ENCODE measurements around the gene PATL2. TPM values are rescaled to one million over a fixed set of nuclear protein-coding genes. Genes with fewer than 3 reads are reported as not detected.

PATL2 gene
- total RNA-seq, 4 donors from 2014 or later, result 0.65 to 2.5 (median 2.1) TPM

GRCh38 chr15:44720460-44721176 lies 9.5 kb upstream of the PATL2 start:
- no peak for TF ChIP-seq CTCF (IDR thresholded peaks at IDR 0.05; ENCODE audit: low read depth)

GRCh38 chr15:44719293-44719999 lies 8.3 kb upstream of the PATL2 start:
- no peak for TF ChIP-seq CTCF (IDR thresholded peaks at IDR 0.05; ENCODE audit: low read depth)

- TF ChIP-seq CTCF (IDR thresholded peaks at IDR 0.05; ENCODE audit: low read depth), result no peak
These were observed 7.8 kb upstream of the PATL2 start for GRCh38 chr15:44718927-44719292.

- no peak for TF ChIP-seq CTCF (IDR thresholded peaks at IDR 0.05; ENCODE audit: low read depth)
These were observed 7.2 kb upstream of the PATL2 start for GRCh38 chr15:44718180-44718926.

- no peak for TF ChIP-seq CTCF (IDR thresholded peaks at IDR 0.05; ENCODE audit: low read depth)
These were observed 6.0 kb upstream of the PATL2 start for GRCh38 chr15:44716983-44717602.

GRCh38 chr15:44715797-44716334 lies 4.7 kb upstream of the PATL2 start:
- TF ChIP-seq CTCF (IDR thresholded peaks at IDR 0.05; ENCODE audit: low read depth), result no peak

Data from subcutaneous adipose tissue (tissue), 4 donors.